Progenitor cell of endocrine pancreas (in vitro differentiated cells): ENCODE data around the gene MYO1G. TPM values are rescaled to one million over a fixed set of nuclear protein-coding genes. Genes with fewer than 3 reads are reported as not detected.

Experiments
- DNase-seq: peaks from one replicate; pipeline ENCODE4 v3.0.0; 2021; ENCODE audit warnings: low spot score; ENCODE audit not compliant: unreplicated experiment
- H3K27ac Mint-ChIP-seq: 2 replicates; pipeline ENCODE4 v1.8.0; 2021; ENCODE audit warnings: mild to moderate bottlenecking, moderate library complexity, mixed read lengths
- H3K27me3 Mint-ChIP-seq: 2 replicates; pipeline ENCODE4 v1.8.0; 2021; ENCODE audit warnings: mixed read lengths
- H3K36me3 Mint-ChIP-seq: 2 replicates; pipeline ENCODE4 v1.8.0; 2022; ENCODE audit warnings: mixed read lengths; ENCODE audit not compliant: insufficient read depth
- H3K4me1 Mint-ChIP-seq: 2 replicates; pipeline ENCODE4 v1.8.0; 2021; ENCODE audit warnings: low read depth, mixed read lengths
- H3K4me3 Mint-ChIP-seq: 2 replicates; pipeline ENCODE4 v1.8.0; 2021; ENCODE audit warnings: low read depth, mild to moderate bottlenecking, moderate library complexity, mixed read lengths
- H3K9me3 Mint-ChIP-seq: 2 replicates; pipeline ENCODE4 v1.8.0; 2021; ENCODE audit warnings: low read depth, mixed read lengths
- total RNA-seq: library from RNA; stranded (reverse); gene quantifications from 2 replicates; pipeline ENCODE4 v1.2.1, GENCODE V29; 2021
- TF ChIP-seq, protein P1 (sequence below): fragments of 200-600 bp; sonication (generic); IDR thresholded peaks from one replicate; pipeline ENCODE4 v1.5.0; 2021; ENCODE audit warnings: antibody characterized with exemption, mild to moderate bottlenecking; ENCODE audit not compliant: unreplicated experiment

The MYO1G gene
- total RNA-seq, 1 donor from 2014 or later, result 0.67 TPM

- Mint-ChIP-seq H3K27me3 (no peaks in the 10 kb centered on the region), H3K36me3 (peaks cover 1% of the 10 kb centered on the region), H3K27ac (no peak overlapping the region), H3K9me3 (no peaks in the 10 kb centered on the region), H3K4me1 (peaks cover 5% of the 10 kb centered on the region), H3K4me3 (no peak overlapping the region)
- no peak for DNase-seq
- TF ChIP-seq, protein P1, sequence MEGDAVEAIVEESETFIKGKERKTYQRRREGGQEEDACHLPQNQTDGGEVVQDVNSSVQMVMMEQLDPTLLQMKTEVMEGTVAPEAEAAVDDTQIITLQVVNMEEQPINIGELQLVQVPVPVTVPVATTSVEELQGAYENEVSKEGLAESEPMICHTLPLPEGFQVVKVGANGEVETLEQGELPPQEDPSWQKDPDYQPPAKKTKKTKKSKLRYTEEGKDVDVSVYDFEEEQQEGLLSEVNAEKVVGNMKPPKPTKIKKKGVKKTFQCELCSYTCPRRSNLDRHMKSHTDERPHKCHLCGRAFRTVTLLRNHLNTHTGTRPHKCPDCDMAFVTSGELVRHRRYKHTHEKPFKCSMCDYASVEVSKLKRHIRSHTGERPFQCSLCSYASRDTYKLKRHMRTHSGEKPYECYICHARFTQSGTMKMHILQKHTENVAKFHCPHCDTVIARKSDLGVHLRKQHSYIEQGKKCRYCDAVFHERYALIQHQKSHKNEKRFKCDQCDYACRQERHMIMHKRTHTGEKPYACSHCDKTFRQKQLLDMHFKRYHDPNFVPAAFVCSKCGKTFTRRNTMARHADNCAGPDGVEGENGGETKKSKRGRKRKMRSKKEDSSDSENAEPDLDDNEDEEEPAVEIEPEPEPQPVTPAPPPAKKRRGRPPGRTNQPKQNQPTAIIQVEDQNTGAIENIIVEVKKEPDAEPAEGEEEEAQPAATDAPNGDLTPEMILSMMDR, result no peak
Observed at GRCh38 chr7:44976746-44977196, 2.0 kb downstream of the MYO1G start.

DNA sequence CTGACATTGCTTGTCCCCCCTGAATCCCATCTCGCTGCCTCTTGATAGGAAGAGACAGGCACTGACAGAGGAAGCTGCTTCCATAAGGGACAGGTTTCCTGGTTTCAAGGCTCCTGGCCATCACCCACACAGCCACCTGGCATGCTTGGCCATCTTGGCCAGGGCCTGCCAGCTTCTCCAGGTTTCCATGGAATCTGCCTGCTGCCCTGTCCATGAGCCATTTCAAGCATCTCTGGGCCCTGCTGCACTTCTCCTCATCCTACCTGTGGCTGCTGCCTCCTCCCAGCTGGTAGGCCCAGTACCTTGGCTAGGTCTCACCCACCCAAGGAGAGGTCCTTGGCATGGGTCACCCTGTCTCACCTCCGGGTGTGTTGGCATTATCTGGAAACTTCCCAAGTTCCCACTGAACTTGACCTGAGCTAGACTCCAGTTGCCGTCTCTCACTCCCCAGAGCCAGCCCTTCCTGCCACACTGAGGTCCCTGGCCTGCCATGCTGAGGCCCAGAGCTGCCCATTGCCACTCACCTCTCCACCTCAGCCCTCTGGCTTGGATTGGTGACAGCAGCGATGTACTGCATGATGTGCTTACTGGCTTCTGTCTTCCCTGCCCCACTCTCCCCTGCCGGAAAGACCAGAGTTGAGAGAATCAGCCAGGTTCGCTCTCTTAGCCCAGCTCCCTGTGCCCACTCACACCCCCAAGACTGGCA lies 2.6 kb downstream of the MYO1G start:
- H3K4me3 Mint-ChIP-seq, result no peak overlapping the region
- no peaks in the 10 kb centered on the region for H3K9me3 Mint-ChIP-seq
- peaks cover 6% of the 10 kb centered on the region for H3K4me1 Mint-ChIP-seq
- no peaks in the 10 kb centered on the region for H3K36me3 Mint-ChIP-seq
- H3K27ac Mint-ChIP-seq, result no peak overlapping the region
- no peak for DNase-seq
- H3K27me3 Mint-ChIP-seq, result no peaks in the 10 kb centered on the region
- TF ChIP-seq, protein P1, result no peak

GRCh38 chr7:44975331-44976039 lies 3.3 kb downstream of the MYO1G start:
- H3K4me3 Mint-ChIP-seq, result no peak overlapping the region
- DNase-seq, result no peak
- H3K27me3 Mint-ChIP-seq, result no peaks in the 10 kb centered on the region
- no peak overlapping the region for H3K27ac Mint-ChIP-seq
- no peaks in the 10 kb centered on the region for H3K36me3 Mint-ChIP-seq
- TF ChIP-seq, protein P1, result no peak
- H3K9me3 Mint-ChIP-seq, result no peaks in the 10 kb centered on the region
- H3K4me1 Mint-ChIP-seq, result peaks cover 6% of the 10 kb centered on the region

DNA sequence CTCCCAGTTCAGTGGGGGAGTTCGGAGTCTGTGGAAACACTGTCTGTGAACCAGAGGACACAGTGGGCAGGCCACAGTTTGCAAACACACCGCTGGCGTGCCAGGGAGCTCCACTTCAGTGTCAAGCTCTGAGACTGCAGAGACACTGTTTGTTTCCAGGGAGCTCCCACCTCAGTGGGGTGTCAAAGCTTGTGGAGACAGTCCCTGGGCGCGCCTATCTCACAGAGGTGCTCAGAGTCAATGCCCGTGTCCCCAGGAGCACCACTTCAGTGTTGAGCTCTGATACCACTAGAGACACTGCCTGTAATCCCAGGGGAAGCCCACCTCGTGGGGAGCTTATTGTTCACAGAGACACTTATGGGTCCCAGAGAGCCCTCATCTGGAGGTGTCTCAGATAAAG lies 4.3 kb downstream of the MYO1G start:
- no peaks in the 10 kb centered on the region for H3K9me3 Mint-ChIP-seq
- H3K4me3 Mint-ChIP-seq, result no peak overlapping the region
- H3K27me3 Mint-ChIP-seq, result no peaks in the 10 kb centered on the region
- DNase-seq, result no peak
- no peak overlapping the region for H3K27ac Mint-ChIP-seq
- no peaks in the 10 kb centered on the region for H3K36me3 Mint-ChIP-seq
- H3K4me1 Mint-ChIP-seq, result peaks cover 6% of the 10 kb centered on the region
- TF ChIP-seq, protein P1, result no peak

GRCh38 chr7:44973610-44974401 lies 5.0 kb downstream of the MYO1G start:
- DNase-seq, result peak; percentile 38
- Mint-ChIP-seq H3K27ac (no peak overlapping the region), H3K36me3 (no peaks in the 10 kb centered on the region), H3K4me3 (no peak overlapping the region), H3K9me3 (no peaks in the 10 kb centered on the region), H3K4me1 (peaks cover 6% of the 10 kb centered on the region), H3K27me3 (no peaks in the 10 kb centered on the region)
- TF ChIP-seq, protein P1, result peak; percentile 59
